ENCODE results near the gene DLAT.
A peak's percentile ranks its signal among the peaks of the same experiment; 100 is the strongest.

Gene DLAT

GRCh38 chr11:112049777-112050176, 24.6 kb downstream of the DLAT start:
- no peak overlapping the region for H3K4me3 ChIP-seq (ENCODE audit: low read depth, low read length)
- DNase-seq (ENCODE audit: low read depth) = no peak
- TF ChIP-seq CTCF (IDR thresholded peaks at IDR 0.05; ENCODE audit: insufficient read depth, low read depth, low read length, missing control alignments) = no peak

GRCh38 chr11:112050721-112051120, 25.5 kb downstream of the DLAT start:
- TF ChIP-seq CTCF (IDR thresholded peaks at IDR 0.05; ENCODE audit: insufficient read depth, low read depth, low read length, missing control alignments) = no peak
- peak; percentile 36 for DNase-seq (ENCODE audit: low read depth)
- H3K4me3 ChIP-seq (ENCODE audit: low read depth, low read length) = no peak overlapping the region

GRCh38 chr11:112051768-112052167, 26.6 kb downstream of the DLAT start:
- no peak overlapping the region for H3K4me3 ChIP-seq (ENCODE audit: low read depth, low read length)

GRCh38 chr11:112057170-112057569, 32.0 kb downstream of the DLAT start:
- TF ChIP-seq CTCF (IDR thresholded peaks at IDR 0.05; ENCODE audit: insufficient read depth, low read depth, low read length, missing control alignments) = no peak
- peak; percentile 21 for DNase-seq (ENCODE audit: low read depth)

More at GRCh38 chr11:112051768-112052167, 26.6 kb downstream of the DLAT start:
- TF ChIP-seq CTCF (IDR thresholded peaks at IDR 0.05; ENCODE audit: insufficient read depth, low read depth, low read length, missing control alignments) = no peak
- DNase-seq (ENCODE audit: low read depth) = no peak

GRCh38 chr11:112058103-112058502, 32.9 kb downstream of the DLAT start:
- no peak for TF ChIP-seq CTCF (IDR thresholded peaks at IDR 0.05; ENCODE audit: insufficient read depth, low read depth, low read length, missing control alignments)
- DNase-seq (ENCODE audit: low read depth) = no peak
- H3K4me3 ChIP-seq (ENCODE audit: low read depth, low read length) = no peak overlapping the region

More at GRCh38 chr11:112057170-112057569, 32.0 kb downstream of the DLAT start:
- H3K4me3 ChIP-seq (ENCODE audit: low read depth, low read length) = no peak overlapping the region

GRCh38 chr11:112062923-112063322, 37.7 kb downstream of the DLAT start:
- no peak for TF ChIP-seq CTCF (IDR thresholded peaks at IDR 0.05; ENCODE audit: insufficient read depth, low read depth, low read length, missing control alignments)
- no peak for DNase-seq (ENCODE audit: low read depth)
- H3K4me3 ChIP-seq (ENCODE audit: low read depth, low read length) = no peak overlapping the region
